H7 (cell line): ENCODE results near the gene RPTOR. TPM values are rescaled to one million over a fixed set of nuclear protein-coding genes. Genes with fewer than 3 reads are reported as not detected.
"Not testable (repeated sequence)": the region's sequence is repeated elsewhere in the genome, so short reads cannot be mapped to it uniquely, and the experiment has no call there.

ENCODE experiments used
- DNase-seq: peaks from one replicate; pipeline ENCODE4 v3.0.0; 2012
- H3K27me3 ChIP-seq: 2 replicates; pipeline ENCODE4 v1.6.0; 2011; ENCODE audit warnings: mild to moderate bottlenecking, low read length; ENCODE audit not compliant: control insufficient read depth, insufficient read depth
- H3K36me3 ChIP-seq: replicated peaks from 2 replicates; pipeline ENCODE4 v1.5.1; 2011; ENCODE audit warnings: low read length; ENCODE audit not compliant: control insufficient read depth, insufficient read depth
- H3K4me3 ChIP-seq: 2 replicates; pipeline ENCODE4 v1.5.1; 2011; ENCODE audit warnings: low read depth, mild to moderate bottlenecking, control low read depth, low read length, moderate library complexity; ENCODE audit not compliant: insufficient read depth
- total RNA-seq: library from RNA; depleted of rRNA; stranded (reverse); fragments of >200 nt; shearing (Covaris generic); gene quantifications from 2 replicates; pipeline ENCODE4 v1.2.3, GENCODE V29; 2014

Gene RPTOR
- total RNA-seq, 1 experiment from 2014 or later = 20.9 TPM

- no peak for DNase-seq
- H3K4me3 ChIP-seq = no peak overlapping the region
- no peaks in the 10 kb centered on the region for H3K27me3 ChIP-seq
- no peaks in the 10 kb centered on the region for H3K36me3 ChIP-seq
Observed at GRCh38 chr17:80795754-80796153, 251.1 kb downstream of the RPTOR start.

- Histone ChIP-seq H3K4me3 (no peak overlapping the region), H3K27me3 (no peaks in the 10 kb centered on the region), H3K36me3 (no peaks in the 10 kb centered on the region)
- no peak for DNase-seq
Observed at GRCh38 chr17:80796430-80796861, 251.8 kb downstream of the RPTOR start.

GRCh38 chr17:80797222-80797621, 252.6 kb downstream of the RPTOR start:
- H3K27me3 ChIP-seq, H3K4me3 ChIP-seq, DNase-seq, H3K36me3 ChIP-seq: not testable (repeated sequence)

DNA sequence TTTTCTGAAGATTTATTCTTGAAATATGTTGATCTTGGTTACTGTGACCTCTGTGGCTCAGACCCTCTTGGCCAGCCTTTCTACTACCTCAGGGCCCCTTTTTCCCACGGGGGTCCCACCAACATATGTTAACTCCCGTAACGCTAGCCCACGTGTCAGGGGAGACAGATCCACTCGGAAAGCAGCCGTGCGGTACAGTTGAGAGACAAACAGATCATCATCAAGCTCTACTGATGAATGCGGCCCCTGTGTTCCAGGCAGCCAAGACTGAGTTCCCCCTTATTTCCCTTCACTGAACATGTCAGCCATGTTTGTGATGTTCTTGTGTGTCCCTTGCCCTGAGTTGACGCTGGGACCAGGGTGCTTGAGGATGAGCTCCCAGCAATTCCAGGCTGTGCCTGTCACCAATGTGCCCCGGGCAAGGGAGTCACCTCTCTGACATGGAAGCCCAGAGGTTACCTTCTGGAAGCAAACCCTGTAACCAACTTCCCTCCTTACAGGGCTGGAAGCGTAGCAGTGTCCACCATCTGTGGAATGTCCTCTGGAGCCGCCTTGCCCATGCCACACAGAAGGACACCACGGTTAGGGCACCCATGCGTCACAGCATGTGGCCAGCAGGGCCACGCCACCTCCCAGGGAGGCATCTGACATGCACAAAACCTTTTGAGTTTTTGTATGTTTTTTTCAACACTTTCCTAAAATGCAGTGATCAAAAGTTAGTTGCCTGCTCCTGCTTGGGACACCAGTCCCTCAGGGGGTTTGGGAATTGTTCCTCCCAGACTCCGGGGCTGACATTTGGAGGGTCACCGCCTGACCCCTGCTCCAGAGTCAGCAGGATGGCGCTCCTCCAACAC, 253.3 kb downstream of the RPTOR start:
- Histone ChIP-seq H3K27me3 (no peaks in the 10 kb centered on the region), H3K4me3 (no peak overlapping the region), H3K36me3 (no peaks in the 10 kb centered on the region)
- DNase-seq = no peak

GRCh38 chr17:80798595-80799537, 254.2 kb downstream of the RPTOR start:
- H3K4me3 ChIP-seq = no peak overlapping the region
- H3K36me3 ChIP-seq = no peaks in the 10 kb centered on the region
- H3K27me3 ChIP-seq = no peaks in the 10 kb centered on the region
- peak; percentile 60 for DNase-seq

DNA sequence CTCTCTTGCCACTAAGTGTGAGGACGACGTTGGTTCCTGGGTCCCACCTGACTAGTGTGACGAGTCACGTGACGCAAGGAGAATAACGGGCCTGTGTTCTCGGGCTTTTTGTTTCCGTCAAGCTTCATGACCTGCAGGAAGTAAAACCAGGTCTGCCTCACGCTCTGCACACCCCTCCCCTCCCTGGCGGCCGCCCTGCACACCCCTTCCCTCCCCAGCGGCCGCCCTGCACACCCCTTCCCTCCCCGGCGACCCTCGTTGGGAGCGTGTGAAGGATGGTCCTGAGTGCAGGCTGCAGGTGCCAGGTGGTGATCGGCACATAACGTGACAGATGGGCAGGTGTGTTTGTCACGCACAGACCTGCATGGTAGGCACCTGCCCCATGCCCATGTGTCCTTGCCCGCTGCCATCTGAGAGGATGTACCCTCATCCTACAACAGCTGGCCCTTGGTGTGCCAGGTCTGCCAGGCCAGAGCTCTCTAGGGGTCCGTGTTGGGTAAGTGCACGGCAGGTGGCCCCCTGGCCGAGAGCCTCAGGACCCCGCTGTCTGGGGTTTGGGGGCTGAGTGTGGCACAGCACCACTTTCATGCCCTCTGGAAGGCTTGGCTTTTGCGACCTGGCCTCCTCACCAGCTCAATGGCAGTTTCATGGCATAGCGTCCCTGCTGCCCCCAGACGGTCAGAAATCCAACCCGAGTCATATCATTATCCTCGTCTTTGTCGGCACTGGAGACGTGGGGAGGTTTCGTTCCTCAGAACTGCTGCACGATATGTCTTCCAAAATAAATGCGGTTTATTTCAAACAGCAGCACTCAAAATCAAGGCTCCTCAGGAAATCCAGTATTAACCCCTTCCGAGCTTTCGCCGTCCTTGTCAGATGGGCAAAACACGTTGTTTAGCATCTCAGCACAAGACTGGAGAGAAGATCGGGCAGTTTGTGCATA, 255.2 kb downstream of the RPTOR start:
- no peaks in the 10 kb centered on the region for H3K36me3 ChIP-seq
- no peak overlapping the region for H3K4me3 ChIP-seq
- H3K27me3 ChIP-seq = no peaks in the 10 kb centered on the region
- DNase-seq = no peak

DNA sequence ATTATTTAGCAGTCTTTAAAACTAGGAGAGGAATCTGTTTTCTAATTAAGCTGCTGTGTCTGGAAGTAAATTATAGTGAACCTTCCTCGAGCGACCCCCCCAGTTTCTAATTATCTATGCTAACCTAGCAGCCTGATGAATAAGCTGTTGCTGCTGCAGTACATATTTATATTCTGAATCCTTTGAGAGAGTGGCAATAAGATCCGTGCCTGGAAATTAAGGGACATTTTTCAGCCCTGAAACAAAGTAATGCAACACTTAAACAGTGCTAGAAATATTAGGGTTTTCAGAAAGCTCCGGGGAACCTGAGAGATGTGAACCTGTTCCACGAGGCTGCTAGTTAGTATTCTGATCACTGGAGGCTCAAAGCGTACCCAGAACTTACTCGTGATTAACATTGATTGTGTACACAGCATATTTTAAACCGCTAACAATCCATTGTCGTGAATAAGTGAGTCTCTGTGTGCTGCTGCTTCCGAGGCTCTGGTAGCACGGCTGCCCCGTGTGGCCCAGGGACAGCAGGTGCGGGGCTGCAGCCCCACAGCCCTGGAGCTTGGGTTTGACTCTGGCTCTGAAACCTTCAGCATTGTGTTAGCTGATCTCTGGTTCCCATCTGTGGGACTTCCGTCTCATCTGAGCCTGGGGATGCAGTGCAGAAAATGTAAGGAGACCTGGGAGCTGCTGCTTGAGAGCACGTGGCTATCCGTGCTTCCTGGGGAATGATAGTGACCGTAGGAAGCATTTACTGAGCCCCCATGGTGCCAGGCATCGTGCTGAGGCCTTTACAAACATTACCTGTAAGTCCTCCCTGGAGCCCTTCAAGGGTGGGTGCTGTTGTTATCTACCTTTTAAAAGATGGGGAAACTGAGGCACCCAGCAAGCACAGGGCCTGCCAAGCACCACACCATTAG, 256.1 kb downstream of the RPTOR start:
- DNase-seq = peak; percentile 74
- H3K36me3 ChIP-seq = no peaks in the 10 kb centered on the region
- H3K27me3 ChIP-seq = no peaks in the 10 kb centered on the region
- no peak overlapping the region for H3K4me3 ChIP-seq

GRCh38 chr17:80802626-80803450, 258.2 kb downstream of the RPTOR start:
- no peaks in the 10 kb centered on the region for H3K27me3 ChIP-seq
- H3K36me3 ChIP-seq = no peaks in the 10 kb centered on the region
- no peak overlapping the region for H3K4me3 ChIP-seq
- peak; percentile 38 for DNase-seq

GRCh38 chr17:80803451-80804428, 259.1 kb downstream of the RPTOR start:
- peak; percentile 51 for DNase-seq
- Histone ChIP-seq H3K27me3 (no peaks in the 10 kb centered on the region), H3K4me3 (no peak overlapping the region), H3K36me3 (no peaks in the 10 kb centered on the region)

DNA sequence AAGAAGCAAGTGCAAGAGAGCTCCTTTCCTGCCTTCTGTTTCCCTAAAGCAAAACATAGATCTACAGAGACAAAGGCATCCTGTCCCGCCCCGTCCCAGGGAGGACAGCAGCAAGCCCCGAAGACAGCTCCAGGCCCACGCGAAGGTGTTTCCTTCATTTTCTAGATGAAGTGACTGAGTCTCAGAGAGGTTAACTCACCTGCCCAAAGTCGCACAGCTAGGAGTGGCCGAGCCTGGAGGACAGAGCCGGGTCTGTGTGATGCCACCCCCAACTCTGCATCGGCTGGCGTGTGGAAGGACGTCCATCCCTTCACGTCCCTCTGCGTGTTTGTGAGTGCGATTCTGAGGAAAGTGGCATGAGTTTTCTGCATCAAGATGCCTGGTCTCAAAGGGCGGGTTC, 259.8 kb downstream of the RPTOR start:
- no peak overlapping the region for H3K4me3 ChIP-seq
- peak; percentile 36 for DNase-seq

DNA sequence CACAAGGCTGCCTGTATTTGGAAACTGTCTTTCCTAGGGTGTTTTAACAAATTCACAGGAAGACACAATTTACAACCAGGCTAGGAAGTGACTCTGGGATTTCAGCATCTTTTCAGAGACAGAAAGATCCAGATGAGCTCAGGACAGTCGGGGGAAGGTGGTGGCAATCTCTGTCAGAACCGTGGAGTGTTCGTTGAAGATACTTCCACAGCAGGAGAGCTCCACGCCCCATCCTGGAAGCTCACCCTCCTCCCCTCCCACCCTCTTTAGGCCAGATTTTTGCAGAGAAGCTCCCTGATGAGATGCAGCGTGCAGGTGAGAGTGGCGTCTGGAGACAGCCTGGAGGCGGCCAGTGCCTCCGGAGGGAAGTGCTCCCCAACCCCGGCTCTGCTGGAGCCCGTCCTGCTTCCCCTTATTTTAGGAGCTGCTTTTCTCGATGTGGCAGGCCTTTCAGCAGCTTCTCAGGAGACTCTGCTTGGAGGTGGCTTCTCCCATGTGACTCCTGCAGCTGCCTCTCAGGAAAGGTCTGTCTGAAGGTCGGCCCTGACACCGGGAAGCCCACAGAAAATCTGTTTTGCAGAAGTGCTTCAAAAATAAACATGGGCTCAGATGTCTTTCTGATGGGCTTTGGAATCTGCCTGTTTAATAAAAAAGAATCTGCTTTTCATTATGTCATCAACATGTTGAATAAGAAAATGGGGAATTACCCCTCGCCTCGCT, 260.6 kb downstream of the RPTOR start:
- DNase-seq = peak; percentile 59
- H3K36me3 ChIP-seq = no peaks in the 10 kb centered on the region
- no peak overlapping the region for H3K4me3 ChIP-seq
- H3K27me3 ChIP-seq = no peaks in the 10 kb centered on the region

More for the DNA sequence above, 259.8 kb downstream of the RPTOR start:
- Histone ChIP-seq H3K27me3 (no peaks in the 10 kb centered on the region), H3K36me3 (no peaks in the 10 kb centered on the region)
